ENCODE data around the gene FANCD2.

Gene FANCD2

GRCh38 chr3:10000686-10001085, 25.6 kb upstream of the FANCD2 start:
- no peak overlapping the region for H3K4me3 ChIP-seq (ENCODE audit: low read depth, low read length)

DNA sequence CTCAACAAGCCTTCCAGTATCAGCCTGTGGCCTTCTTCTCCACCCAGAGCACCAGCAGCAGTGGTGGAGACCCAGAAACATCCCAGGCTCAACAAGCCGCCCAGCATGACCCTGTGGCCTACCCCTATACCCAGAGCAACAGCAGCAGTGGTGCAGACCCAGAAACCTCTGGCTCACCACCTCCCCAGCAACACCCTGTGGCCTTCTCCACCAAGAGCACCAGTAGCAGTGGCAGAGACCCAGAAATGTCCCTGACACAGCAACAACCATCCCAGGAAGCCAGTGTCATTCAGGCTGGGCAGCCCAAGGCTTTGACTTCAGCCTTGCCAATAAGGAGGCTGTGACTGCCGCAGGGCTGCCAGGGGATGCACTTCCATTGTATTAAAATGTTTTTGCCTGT, 23.3 kb upstream of the FANCD2 start:
- H3K4me3 ChIP-seq (ENCODE audit: low read depth, low read length), result no peak overlapping the region
- TF ChIP-seq, protein P1, sequence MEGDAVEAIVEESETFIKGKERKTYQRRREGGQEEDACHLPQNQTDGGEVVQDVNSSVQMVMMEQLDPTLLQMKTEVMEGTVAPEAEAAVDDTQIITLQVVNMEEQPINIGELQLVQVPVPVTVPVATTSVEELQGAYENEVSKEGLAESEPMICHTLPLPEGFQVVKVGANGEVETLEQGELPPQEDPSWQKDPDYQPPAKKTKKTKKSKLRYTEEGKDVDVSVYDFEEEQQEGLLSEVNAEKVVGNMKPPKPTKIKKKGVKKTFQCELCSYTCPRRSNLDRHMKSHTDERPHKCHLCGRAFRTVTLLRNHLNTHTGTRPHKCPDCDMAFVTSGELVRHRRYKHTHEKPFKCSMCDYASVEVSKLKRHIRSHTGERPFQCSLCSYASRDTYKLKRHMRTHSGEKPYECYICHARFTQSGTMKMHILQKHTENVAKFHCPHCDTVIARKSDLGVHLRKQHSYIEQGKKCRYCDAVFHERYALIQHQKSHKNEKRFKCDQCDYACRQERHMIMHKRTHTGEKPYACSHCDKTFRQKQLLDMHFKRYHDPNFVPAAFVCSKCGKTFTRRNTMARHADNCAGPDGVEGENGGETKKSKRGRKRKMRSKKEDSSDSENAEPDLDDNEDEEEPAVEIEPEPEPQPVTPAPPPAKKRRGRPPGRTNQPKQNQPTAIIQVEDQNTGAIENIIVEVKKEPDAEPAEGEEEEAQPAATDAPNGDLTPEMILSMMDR (IDR thresholded peaks at IDR 0.05; ENCODE audit: borderline replicate concordance, insufficient read depth, low read depth, low read length), result no peak

More at GRCh38 chr3:10000686-10001085, 25.6 kb upstream of the FANCD2 start:
- TF ChIP-seq, protein P1 (IDR thresholded peaks at IDR 0.05; ENCODE audit: borderline replicate concordance, insufficient read depth, low read depth, low read length), result no peak

DNA sequence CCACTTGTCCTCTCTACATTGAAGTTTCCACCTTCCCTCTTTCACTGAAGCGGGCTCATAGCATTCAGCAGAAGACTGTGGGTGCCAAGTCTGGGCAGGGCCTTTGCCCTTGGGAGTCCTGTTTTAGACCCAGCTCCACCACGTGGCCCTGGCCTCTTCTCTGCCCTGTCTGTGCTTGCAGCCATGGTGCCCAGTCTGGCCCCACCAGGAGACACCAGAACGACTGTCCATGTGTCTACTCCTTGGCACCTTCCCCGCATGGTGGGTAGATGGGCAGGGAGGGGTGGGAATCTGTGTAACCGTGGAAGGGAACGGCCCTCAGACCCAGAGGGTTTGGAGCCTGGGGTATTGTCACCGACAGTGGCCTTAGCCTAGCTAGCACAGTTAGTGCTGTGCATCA, 21.7 kb upstream of the FANCD2 start:
- TF ChIP-seq, protein P1 (IDR thresholded peaks at IDR 0.05; ENCODE audit: borderline replicate concordance, insufficient read depth, low read depth, low read length), result no peak
- no peak overlapping the region for H3K4me3 ChIP-seq (ENCODE audit: low read depth, low read length)

DNA sequence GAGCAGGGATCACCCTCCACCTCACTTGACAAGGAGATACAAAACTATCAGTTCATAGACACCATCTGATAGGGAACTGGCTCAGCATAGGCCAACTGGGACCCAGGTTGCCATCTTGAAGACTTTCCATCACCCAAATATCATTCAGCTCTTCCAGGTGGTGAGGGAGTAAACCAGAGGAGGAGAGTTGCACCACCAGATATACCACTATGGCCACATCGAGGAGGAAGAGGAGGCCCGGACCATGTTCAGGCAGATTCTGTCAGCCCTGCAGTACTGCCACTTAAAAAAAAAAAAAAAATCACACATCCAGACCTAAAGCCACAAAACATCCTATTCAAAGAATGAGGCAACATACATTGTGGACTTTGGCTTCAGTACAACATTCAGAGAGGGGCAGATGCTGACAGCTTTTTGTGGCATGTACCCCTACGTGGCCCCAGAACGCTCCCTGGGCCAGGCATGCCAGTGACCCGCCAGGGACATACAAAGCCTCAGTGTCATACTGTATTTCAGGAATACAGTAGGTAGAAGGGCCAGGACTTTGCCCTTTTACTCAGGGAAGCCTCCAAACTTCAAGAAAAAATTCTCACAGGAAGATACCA, 21.2 kb upstream of the FANCD2 start:
- no peak overlapping the region for H3K4me3 ChIP-seq (ENCODE audit: low read depth, low read length)
- TF ChIP-seq, protein P1 (IDR thresholded peaks at IDR 0.05; ENCODE audit: borderline replicate concordance, insufficient read depth, low read depth, low read length), result no peak

DNA sequence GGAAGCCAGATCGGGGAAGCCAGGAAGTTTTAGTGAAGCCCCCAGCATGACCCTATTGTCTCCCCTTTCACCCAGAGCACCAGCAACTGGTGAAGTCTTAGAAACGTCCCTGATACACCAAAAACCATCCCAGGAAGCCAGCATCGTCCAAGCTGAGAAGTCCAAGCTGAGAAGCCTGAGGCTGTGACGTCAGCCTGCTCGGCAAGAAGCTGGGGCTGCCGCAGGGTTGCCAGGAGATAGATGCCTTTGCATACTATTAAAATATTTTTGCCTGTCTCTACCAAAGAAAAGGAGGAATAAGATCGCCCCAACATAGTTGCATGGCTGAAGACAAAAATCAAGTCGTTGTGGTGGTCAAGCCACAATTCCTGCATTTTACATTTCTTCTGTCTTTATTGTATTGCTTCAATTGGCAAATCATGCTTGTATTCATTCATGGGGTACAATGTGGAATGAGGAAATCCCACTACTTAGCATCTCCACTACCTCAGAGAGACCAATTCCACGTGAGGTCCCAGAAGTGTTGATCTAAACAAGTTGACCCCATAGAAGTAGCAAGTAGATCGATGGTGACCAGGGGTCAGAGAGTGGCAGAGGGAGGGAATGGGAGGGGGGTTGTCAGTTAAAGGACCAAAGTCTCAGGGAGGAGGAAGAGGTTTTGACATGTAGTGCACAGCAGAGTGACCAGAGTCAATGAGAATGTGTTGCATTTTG, 20.0 kb upstream of the FANCD2 start:
- H3K4me3 ChIP-seq (ENCODE audit: low read depth, low read length), result no peak overlapping the region
- TF ChIP-seq, protein P1 (IDR thresholded peaks at IDR 0.05; ENCODE audit: borderline replicate concordance, insufficient read depth, low read depth, low read length), result no peak

DNA sequence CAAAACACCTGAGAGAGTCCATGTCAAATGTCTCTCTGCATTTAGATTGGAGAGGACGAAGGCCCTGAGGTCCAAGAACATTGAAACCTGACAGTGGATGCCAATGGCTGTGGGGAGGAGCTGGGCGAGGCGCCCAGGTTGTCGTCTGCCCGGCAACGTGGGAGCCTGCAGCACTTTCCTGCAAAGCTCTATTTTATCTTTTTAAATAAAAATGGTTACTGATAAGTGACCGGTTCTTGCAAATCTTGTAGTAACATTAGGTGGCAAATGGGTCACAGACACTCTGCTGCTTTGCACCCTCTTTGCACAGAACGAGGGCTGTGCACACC, 19.5 kb upstream of the FANCD2 start:
- H3K4me3 ChIP-seq (ENCODE audit: low read depth, low read length), result no peak overlapping the region
- TF ChIP-seq, protein P1 (IDR thresholded peaks at IDR 0.05; ENCODE audit: borderline replicate concordance, insufficient read depth, low read depth, low read length), result no peak
